OCI-LY3 (cell line): ENCODE results near the gene AOC1.

Experiments
- H2AFZ ChIP-seq: fragments of 200-600, 300-600 bp; shearing (Covaris generic); 2 replicates; pipeline ENCODE4 v1.6.0; 2014; ENCODE audit warnings: antibody characterized with exemption, low read depth, low read length
- H3K27ac ChIP-seq: fragments of 200-600, 300-600 bp; sonication (generic); 2 replicates; pipeline ENCODE4 v1.5.1; 2014; ENCODE audit warnings: mild to moderate bottlenecking, low read length, moderate library complexity, mixed read lengths
- H3K27me3 ChIP-seq: fragments of 200-600, 300-600 bp; sonication (generic); 2 replicates; pipeline ENCODE4 v1.6.1; 2014; ENCODE audit warnings: low read depth, low read length, mixed read lengths
- H3K36me3 ChIP-seq: fragments of 200-600, 300-600 bp; sonication (generic); replicated peaks from 2 replicates; pipeline ENCODE3; 2014; ENCODE audit warnings: low read depth, low read length, mixed read lengths
- H3K4me1 ChIP-seq: fragments of 300-600, 200-600 bp; sonication (generic); 2 replicates; pipeline ENCODE4 v1.6.1; 2014; ENCODE audit warnings: low read length, mixed read lengths
- H3K4me2 ChIP-seq: fragments of 200-600, 300-600 bp; sonication (generic); 2 replicates; pipeline ENCODE4 v1.6.1; 2014; ENCODE audit warnings: low read length, mixed read lengths
- H3K4me3 ChIP-seq: fragments of 300-600, 200-600 bp; sonication (generic); 2 replicates; pipeline ENCODE4 v1.5.1; 2014; ENCODE audit warnings: antibody characterized with exemption, mild to moderate bottlenecking, low read length, moderate library complexity
- H3K79me2 ChIP-seq: fragments of 300-600, 200-600 bp; shearing (Covaris generic); 2 replicates; pipeline ENCODE4 v1.6.1; 2014; ENCODE audit warnings: mild to moderate bottlenecking, low read length, mixed read lengths
- H3K9ac ChIP-seq: fragments of 300-600, 200-600 bp; shearing (Covaris generic); 2 replicates; pipeline ENCODE4 v1.6.0; 2014; ENCODE audit warnings: mild to moderate bottlenecking, low read length, moderate library complexity
- H3K9me3 ChIP-seq: fragments of 200-600, 300-600 bp; shearing (Covaris generic); 2 replicates; pipeline ENCODE4 v1.6.1; 2014; ENCODE audit warnings: low read length, mixed read lengths; ENCODE audit not compliant: insufficient read depth
- H4K20me1 ChIP-seq: fragments of 200-600, 300-600 bp; sonication (generic); 2 replicates; pipeline ENCODE4 v1.6.1; 2016; ENCODE audit warnings: low read length, mixed read lengths; ENCODE audit not compliant: insufficient read depth
- EZH2phosphoT487 ChIP-seq: fragments of 200-600 bp; shearing (Covaris generic); IDR thresholded peaks from 2 replicates; pipeline ENCODE4 v1.6.1; 2018; ENCODE audit warnings: antibody characterized with exemption, mixed run types, low read depth
- TF ChIP-seq, protein P1 (sequence below): fragments of 200-600, 300-600 bp; sonication (generic); IDR thresholded peaks from 2 replicates; pipeline ENCODE4 v1.5.1; 2014; ENCODE audit warnings: antibody characterized with exemption, low read length, low read depth

The AOC1 gene

DNA sequence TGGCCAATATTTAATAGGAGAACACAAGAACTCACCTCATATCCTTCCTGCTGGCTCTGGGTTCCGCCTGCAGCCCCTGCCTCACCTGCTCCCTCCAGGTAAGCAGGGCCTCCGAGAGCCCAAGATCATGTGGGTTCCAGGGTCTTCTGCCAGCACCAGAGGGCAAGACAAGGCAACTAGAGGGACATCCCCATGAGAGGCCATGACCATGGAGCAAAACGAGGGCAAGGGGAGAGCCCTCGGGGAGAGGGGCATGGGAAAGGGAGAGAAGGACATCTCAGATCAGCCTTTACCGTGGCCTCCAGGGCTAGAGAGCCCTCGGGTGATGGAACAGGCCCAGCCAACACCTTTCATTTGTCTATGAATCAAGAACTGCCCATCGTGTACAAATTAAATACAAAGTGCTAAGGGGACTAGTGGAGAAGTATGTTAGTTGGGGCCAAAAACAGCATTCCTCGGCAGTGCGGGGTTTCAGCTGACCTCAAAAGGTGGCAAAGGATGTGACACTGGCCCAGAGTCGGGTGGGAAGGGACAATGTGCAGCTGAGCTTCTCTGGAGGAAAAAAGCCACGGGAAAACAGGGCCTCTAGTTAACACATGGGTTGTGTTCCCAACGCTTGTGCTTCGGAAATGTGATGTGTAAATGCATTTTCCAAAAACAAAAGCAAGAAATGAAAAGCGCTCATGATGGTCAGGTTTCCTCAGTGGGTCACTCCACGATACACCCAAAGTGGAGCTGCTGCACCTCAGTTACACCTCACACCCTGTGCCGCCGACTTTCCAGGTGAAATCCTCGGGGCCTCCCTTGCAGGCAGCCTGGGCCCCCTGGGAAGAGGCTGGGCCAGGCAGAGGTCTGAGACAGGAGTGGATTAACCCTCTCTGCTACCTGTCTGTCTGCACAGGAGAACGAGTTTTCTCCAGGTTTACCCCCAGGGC is 2.0 kb downstream of the AOC1 start:
- Histone ChIP-seq H3K4me3 (no peak overlapping the region), H3K36me3 (no peaks in the 10 kb centered on the region), H3K27me3 (peaks cover 5% of the 10 kb centered on the region; the same call in 1 of the 2 replicates), H2AFZ (no peak overlapping the region), H3K4me1 (peaks cover 6% of the 10 kb centered on the region; the same call in 1 of the 2 replicates), H3K27ac (no peak overlapping the region), H3K9me3 (no peaks in the 10 kb centered on the region), H3K9ac (no peak overlapping the region), H4K20me1 (no peaks in the 10 kb centered on the region), H3K4me2 (no peak overlapping the region), H3K79me2 (no peaks in the 10 kb centered on the region)
- TF ChIP-seq, protein P1, sequence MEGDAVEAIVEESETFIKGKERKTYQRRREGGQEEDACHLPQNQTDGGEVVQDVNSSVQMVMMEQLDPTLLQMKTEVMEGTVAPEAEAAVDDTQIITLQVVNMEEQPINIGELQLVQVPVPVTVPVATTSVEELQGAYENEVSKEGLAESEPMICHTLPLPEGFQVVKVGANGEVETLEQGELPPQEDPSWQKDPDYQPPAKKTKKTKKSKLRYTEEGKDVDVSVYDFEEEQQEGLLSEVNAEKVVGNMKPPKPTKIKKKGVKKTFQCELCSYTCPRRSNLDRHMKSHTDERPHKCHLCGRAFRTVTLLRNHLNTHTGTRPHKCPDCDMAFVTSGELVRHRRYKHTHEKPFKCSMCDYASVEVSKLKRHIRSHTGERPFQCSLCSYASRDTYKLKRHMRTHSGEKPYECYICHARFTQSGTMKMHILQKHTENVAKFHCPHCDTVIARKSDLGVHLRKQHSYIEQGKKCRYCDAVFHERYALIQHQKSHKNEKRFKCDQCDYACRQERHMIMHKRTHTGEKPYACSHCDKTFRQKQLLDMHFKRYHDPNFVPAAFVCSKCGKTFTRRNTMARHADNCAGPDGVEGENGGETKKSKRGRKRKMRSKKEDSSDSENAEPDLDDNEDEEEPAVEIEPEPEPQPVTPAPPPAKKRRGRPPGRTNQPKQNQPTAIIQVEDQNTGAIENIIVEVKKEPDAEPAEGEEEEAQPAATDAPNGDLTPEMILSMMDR, result no peak
- TF ChIP-seq EZH2phosphoT487, result no peak

GRCh38 chr7:150855046-150855445 is 2.7 kb downstream of the AOC1 start:
- Histone ChIP-seq H2AFZ (no peak overlapping the region), H3K4me1 (peaks cover 6% of the 10 kb centered on the region; the same call in 1 of the 2 replicates), H3K4me2 (no peak overlapping the region), H3K79me2 (no peaks in the 10 kb centered on the region), H3K36me3 (no peaks in the 10 kb centered on the region), H3K27ac (no peak overlapping the region), H4K20me1 (no peaks in the 10 kb centered on the region), H3K27me3 (peaks cover 5% of the 10 kb centered on the region; the same call in 1 of the 2 replicates), H3K9me3 (no peaks in the 10 kb centered on the region), H3K9ac (no peak overlapping the region), H3K4me3 (no peak overlapping the region)
- no peak for TF ChIP-seq EZH2phosphoT487
- TF ChIP-seq, protein P1, result no peak

- no peak overlapping the region for H3K9ac ChIP-seq
- H3K9me3 ChIP-seq, result no peaks in the 10 kb centered on the region
- no peak overlapping the region for H2AFZ ChIP-seq
- H3K79me2 ChIP-seq, result no peaks in the 10 kb centered on the region
- no peak overlapping the region for H3K4me3 ChIP-seq
- H3K27me3 ChIP-seq, result peaks cover 5% of the 10 kb centered on the region; the same call in 1 of the 2 replicates
- H3K36me3 ChIP-seq, result no peaks in the 10 kb centered on the region
- H3K4me1 ChIP-seq, result peaks cover 6% of the 10 kb centered on the region; the same call in 1 of the 2 replicates
- no peak for TF ChIP-seq EZH2phosphoT487
- TF ChIP-seq, protein P1, result no peak
- no peak overlapping the region for H3K4me2 ChIP-seq
- no peak overlapping the region for H3K27ac ChIP-seq
- no peaks in the 10 kb centered on the region for H4K20me1 ChIP-seq
Observed at GRCh38 chr7:150855476-150856302, 3.4 kb downstream of the AOC1 start.
